BLaER1 (cell line): Measurements from ENCODE around the gene NDEL1.

ENCODE experiments used
- H3K27ac ChIP-seq: shearing (Covaris generic); formaldehyde crosslinking; 2 replicates; pipeline ENCODE4 v1.8.1; 2022
- H3K27me3 ChIP-seq: shearing (Covaris generic); formaldehyde crosslinking; 2 replicates; pipeline ENCODE4 v1.8.1; 2022
- H3K36me3 ChIP-seq: shearing (Covaris generic); formaldehyde crosslinking; 2 replicates; pipeline ENCODE4 v1.8.1; 2022
- H3K4me1 ChIP-seq: shearing (Covaris generic); formaldehyde crosslinking; 2 replicates; pipeline ENCODE4 v1.8.1; 2022
- H3K4me2 ChIP-seq: shearing (Covaris generic); formaldehyde crosslinking; 2 replicates; pipeline ENCODE4 v1.8.1; 2022
- H3K4me3 ChIP-seq: shearing (Covaris generic); formaldehyde crosslinking; 2 replicates; pipeline ENCODE4 v1.8.1; 2022
- H3K9ac ChIP-seq: shearing (Covaris generic); formaldehyde crosslinking; 2 replicates; pipeline ENCODE4 v1.8.1; 2022
- H3K9me3 ChIP-seq: shearing (Covaris generic); formaldehyde crosslinking; 2 replicates; pipeline ENCODE4 v1.8.1; 2022
- H4K20me1 ChIP-seq: shearing (Covaris generic); formaldehyde crosslinking; 2 replicates; pipeline ENCODE4 v1.8.1; 2022
- Cebpa-rat ChIP-seq: shearing (Covaris generic); IDR thresholded peaks from 2 replicates; pipeline ENCODE4 v1.8.1; 2022

NDEL1 gene

GRCh38 chr17:8494021-8494420 is 58.3 kb downstream of the NDEL1 start:
- Histone ChIP-seq H3K27ac (no peak overlapping the region), H3K9me3 (no peaks in the 10 kb centered on the region), H3K36me3 (peaks cover 100% of the 10 kb centered on the region), H3K4me1 (peaks cover 7% of the 10 kb centered on the region; the same call in 1 of the 2 replicates), H3K4me3 (no peak overlapping the region), H3K9ac (no peak overlapping the region), H3K27me3 (no peaks in the 10 kb centered on the region), H3K4me2 (no peak overlapping the region), H4K20me1 (peaks cover 27% of the 10 kb centered on the region)
- no peak for TF ChIP-seq Cebpa-rat

DNA sequence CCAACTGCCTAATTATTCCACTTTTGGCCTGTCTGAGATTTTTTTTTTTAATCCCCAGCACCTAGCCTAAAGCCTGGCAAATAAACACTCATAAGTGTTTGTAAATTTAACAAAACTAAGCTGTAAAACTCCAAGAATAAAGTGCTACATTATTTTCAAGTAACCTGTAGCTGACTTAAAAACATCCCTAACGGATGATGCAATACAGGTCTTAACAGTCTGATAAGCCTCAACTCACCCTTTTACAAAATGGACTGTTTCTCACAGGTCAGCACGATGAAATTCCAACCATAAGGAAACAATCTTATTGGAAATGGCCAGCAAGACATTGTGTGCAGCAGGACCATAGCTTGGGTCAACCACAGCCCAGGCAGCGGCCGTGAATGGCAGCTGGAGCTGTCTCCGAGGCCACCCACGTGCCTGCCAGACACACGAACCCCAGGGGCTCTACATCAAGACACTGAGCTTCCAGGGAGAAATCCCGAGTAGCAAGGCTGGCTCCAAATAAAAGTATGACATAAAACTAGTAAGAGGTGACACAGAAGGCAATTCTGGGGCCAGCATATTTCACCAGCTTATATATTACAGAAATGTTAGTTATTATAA is 58.9 kb downstream of the NDEL1 start:
- H4K20me1 ChIP-seq: peaks cover 25% of the 10 kb centered on the region
- H3K4me1 ChIP-seq: peaks cover 7% of the 10 kb centered on the region; the same call in 1 of the 2 replicates
- H3K9me3 ChIP-seq: no peaks in the 10 kb centered on the region
- H3K4me2 ChIP-seq: no peak overlapping the region
- TF ChIP-seq Cebpa-rat: no peak
- no peak overlapping the region for H3K9ac ChIP-seq
- H3K27me3 ChIP-seq: no peaks in the 10 kb centered on the region
- peaks cover 100% of the 10 kb centered on the region for H3K36me3 ChIP-seq
- H3K27ac ChIP-seq: no peak overlapping the region
- no peak overlapping the region for H3K4me3 ChIP-seq

- Histone ChIP-seq H3K4me1 (no peaks in the 10 kb centered on the region), H3K9me3 (no peaks in the 10 kb centered on the region), H3K9ac (no peak overlapping the region), H3K27me3 (no peaks in the 10 kb centered on the region), H3K4me2 (no peak overlapping the region), H3K27ac (no peak overlapping the region), H3K4me3 (no peak overlapping the region), H3K36me3 (peaks cover 100% of the 10 kb centered on the region), H4K20me1 (peaks cover 13% of the 10 kb centered on the region)
- no peak for TF ChIP-seq Cebpa-rat
Measured at GRCh38 chr17:8496081-8496480, 60.4 kb downstream of the NDEL1 start.

DNA sequence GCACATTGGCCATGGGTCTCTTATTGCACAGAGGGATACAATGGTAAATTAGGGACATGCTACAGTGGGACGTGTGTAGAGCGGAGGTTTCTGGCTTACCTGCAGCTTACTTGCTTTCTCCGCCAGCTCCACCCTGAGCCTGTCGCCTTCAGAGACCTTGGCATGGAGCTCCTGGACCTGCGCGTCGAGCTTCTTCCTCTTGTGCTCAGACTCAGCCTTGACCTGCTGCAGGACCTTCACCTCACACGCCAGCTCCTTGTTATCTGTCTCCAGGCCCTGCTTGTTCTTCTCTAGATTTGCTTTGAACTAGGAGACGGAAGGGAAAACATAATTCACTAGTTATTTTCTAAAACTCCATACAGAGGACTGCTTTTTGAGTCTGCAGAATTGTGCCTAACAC is 63.5 kb downstream of the NDEL1 start:
- H3K4me1 ChIP-seq: no peaks in the 10 kb centered on the region
- H3K27me3 ChIP-seq: no peaks in the 10 kb centered on the region
- no peak overlapping the region for H3K4me2 ChIP-seq
- H3K9ac ChIP-seq: no peak overlapping the region
- 0 out of 2 replicates have a peak, but pooled peaks cover 8% of the 10 kb centered on the region for H4K20me1 ChIP-seq
- H3K36me3 ChIP-seq: peaks cover 100% of the 10 kb centered on the region
- H3K27ac ChIP-seq: no peak overlapping the region
- TF ChIP-seq Cebpa-rat: no peak
- no peaks in the 10 kb centered on the region for H3K9me3 ChIP-seq
- H3K4me3 ChIP-seq: no peak overlapping the region

DNA sequence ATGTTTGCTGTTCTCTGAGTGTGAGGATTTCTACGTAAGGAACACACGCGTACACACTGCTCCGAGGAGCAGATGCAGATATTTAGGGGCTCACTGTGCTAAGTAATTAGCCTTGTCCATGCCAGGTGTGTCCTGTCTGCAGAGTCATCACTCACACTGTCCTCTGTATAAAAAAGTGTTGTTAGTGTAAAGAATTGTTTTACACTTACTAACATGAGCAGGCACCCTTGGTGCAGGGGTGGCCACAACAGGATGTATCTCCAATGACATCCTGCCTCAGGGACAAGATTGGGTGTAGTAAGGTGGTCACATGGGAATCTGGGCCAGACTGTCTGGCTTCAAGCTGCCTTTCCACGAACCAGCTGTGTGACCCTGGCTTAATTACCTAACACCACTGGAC is 63.9 kb downstream of the NDEL1 start:
- H3K4me2 ChIP-seq: no peak overlapping the region
- H3K4me3 ChIP-seq: no peak overlapping the region
- H3K36me3 ChIP-seq: peaks cover 100% of the 10 kb centered on the region
- no peaks in the 10 kb centered on the region for H3K27me3 ChIP-seq
- no peaks in the 10 kb centered on the region for H3K9me3 ChIP-seq
- H3K4me1 ChIP-seq: no peaks in the 10 kb centered on the region
- no peak overlapping the region for H3K27ac ChIP-seq
- 0 out of 2 replicates have a peak, but pooled peaks cover 8% of the 10 kb centered on the region for H4K20me1 ChIP-seq
- TF ChIP-seq Cebpa-rat: no peak
- no peak overlapping the region for H3K9ac ChIP-seq

DNA sequence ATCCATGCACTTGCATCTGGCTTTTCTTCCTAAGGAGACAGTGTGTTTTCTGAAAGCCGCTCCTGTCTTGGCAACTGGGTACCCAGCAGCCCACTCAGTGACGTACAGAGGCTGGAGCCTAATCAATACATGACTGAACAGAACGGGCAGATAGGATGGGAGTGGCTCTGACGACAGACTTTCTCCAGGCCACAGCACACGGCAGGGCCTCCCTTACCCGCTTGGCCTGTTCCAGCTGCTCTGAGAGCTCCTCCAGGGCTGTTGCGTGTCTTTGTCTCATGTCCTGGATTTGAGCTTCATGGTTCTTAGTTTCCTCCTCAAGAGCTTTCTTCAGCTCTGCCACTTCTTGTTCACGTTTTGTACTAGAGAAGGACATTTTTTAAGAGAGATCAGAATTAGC is 64.9 kb downstream of the NDEL1 start:
- no peaks in the 10 kb centered on the region for H3K9me3 ChIP-seq
- H3K4me3 ChIP-seq: no peak overlapping the region
- no peak overlapping the region for H3K4me2 ChIP-seq
- no peaks in the 10 kb centered on the region for H3K27me3 ChIP-seq
- H4K20me1 ChIP-seq: 0 out of 2 replicates have a peak, but pooled peaks cover 8% of the 10 kb centered on the region
- H3K36me3 ChIP-seq: peaks cover 99% of the 10 kb centered on the region
- no peak for TF ChIP-seq Cebpa-rat
- no peaks in the 10 kb centered on the region for H3K4me1 ChIP-seq
- H3K27ac ChIP-seq: no peak overlapping the region
- H3K9ac ChIP-seq: no peak overlapping the region

- Histone ChIP-seq H3K27ac (no peak overlapping the region), H3K36me3 (peaks cover 99% of the 10 kb centered on the region), H3K4me3 (no peak overlapping the region), H3K9me3 (no peaks in the 10 kb centered on the region), H3K4me1 (no peaks in the 10 kb centered on the region), H3K4me2 (no peak overlapping the region), H3K27me3 (no peaks in the 10 kb centered on the region), H3K9ac (no peak overlapping the region), H4K20me1 (0 out of 2 replicates have a peak, but pooled peaks cover 8% of the 10 kb centered on the region)
- no peak for TF ChIP-seq Cebpa-rat
Measured at GRCh38 chr17:8502126-8502525, 66.4 kb downstream of the NDEL1 start.

DNA sequence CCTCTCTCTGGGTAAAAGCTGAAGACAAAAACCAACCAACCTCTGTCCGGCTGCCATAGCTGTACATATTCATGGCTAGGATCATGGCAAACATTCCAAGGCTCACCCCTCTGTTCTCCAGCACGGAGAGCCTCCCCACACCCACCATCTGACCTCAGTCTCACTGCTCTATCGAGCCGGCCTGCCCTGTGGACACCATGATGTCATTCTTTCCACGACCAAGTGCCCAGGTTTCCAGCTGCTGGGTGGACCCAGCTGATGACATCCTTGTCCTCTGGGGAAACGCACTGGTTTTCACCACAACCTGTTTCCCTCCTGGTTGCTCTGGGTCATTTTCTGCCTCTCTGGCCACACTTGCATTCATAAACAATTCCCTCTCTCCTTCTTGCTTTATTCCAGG is 67.7 kb downstream of the NDEL1 start:
- H3K4me2 ChIP-seq: no peak overlapping the region
- H3K27ac ChIP-seq: no peak overlapping the region
- 0 out of 2 replicates have a peak, but pooled peaks cover 8% of the 10 kb centered on the region for H4K20me1 ChIP-seq
- no peak for TF ChIP-seq Cebpa-rat
- H3K36me3 ChIP-seq: peaks cover 99% of the 10 kb centered on the region
- H3K9me3 ChIP-seq: no peaks in the 10 kb centered on the region
- no peak overlapping the region for H3K4me3 ChIP-seq
- no peaks in the 10 kb centered on the region for H3K4me1 ChIP-seq
- no peak overlapping the region for H3K9ac ChIP-seq
- no peaks in the 10 kb centered on the region for H3K27me3 ChIP-seq

DNA sequence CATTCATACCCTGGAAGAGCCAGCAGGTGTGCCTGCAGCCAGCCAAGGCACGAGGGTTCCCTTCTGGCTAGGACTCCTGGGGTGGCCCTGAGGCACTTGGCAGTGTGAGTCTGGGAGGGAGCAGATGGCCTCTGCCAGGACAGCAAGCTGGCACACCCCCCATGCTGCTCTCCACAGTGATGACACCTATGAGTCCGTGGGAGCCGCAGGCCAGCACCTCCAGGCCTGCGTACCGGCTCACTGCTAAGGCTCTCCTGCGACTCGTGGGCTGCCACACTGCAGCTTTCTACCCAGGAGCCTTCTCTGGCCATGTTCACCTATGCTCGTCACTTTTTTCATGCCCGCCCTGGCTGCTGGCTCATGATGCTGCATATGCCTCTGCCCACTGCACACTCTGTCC is 68.1 kb downstream of the NDEL1 start:
- Histone ChIP-seq H3K27ac (no peak overlapping the region), H3K4me1 (no peaks in the 10 kb centered on the region), H3K27me3 (no peaks in the 10 kb centered on the region), H3K9me3 (no peaks in the 10 kb centered on the region), H3K36me3 (peaks cover 99% of the 10 kb centered on the region), H3K4me2 (no peak overlapping the region), H4K20me1 (0 out of 2 replicates have a peak, but pooled peaks cover 8% of the 10 kb centered on the region), H3K9ac (no peak overlapping the region), H3K4me3 (no peak overlapping the region)
- TF ChIP-seq Cebpa-rat: no peak

DNA sequence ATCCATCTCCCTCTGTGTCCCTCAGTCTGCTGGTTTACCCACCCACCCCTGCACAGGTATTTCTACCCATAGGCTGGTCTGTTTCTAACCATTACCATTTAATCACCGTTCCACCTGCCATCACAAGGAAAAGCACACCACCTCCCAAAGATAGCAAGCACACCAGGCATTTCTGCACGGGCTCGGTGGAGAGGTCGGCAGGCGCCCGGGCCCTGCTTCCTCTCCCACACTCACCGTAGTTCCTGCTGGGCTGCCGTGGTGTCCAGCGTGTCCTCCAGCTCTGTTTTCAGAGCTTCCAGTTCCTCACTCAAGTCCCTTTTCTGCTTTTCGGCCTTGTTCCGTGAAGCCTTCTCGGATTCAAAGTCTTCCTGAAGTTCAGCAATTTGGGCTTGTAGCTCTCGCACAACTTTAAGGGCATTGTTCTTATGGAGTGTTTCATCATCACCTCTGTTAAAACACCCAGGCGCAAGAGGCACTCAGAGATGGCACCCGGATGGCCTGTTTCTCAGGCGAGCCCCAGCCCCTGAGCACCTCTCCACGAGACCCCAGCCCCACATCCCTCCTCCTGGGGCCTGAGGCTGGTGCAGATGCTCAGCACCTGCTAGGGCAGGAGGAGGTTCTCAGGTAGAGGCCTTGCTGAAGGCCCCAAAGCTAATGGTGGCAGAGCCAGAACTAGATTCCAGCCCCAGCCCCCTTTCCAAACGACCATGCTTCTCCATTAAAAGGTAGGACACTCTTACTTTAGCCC is 69.0 kb downstream of the NDEL1 start:
- no peak for TF ChIP-seq Cebpa-rat
- Histone ChIP-seq H3K4me2 (no peak overlapping the region), H3K27ac (no peak overlapping the region), H3K27me3 (no peaks in the 10 kb centered on the region), H3K4me1 (no peaks in the 10 kb centered on the region), H3K9me3 (no peaks in the 10 kb centered on the region), H4K20me1 (0 out of 2 replicates have a peak, but pooled peaks cover 8% of the 10 kb centered on the region), H3K9ac (no peak overlapping the region), H3K4me3 (no peak overlapping the region), H3K36me3 (peaks cover 99% of the 10 kb centered on the region)
